ENCODE measurements around the gene ARHGEF10L.

DNA sequence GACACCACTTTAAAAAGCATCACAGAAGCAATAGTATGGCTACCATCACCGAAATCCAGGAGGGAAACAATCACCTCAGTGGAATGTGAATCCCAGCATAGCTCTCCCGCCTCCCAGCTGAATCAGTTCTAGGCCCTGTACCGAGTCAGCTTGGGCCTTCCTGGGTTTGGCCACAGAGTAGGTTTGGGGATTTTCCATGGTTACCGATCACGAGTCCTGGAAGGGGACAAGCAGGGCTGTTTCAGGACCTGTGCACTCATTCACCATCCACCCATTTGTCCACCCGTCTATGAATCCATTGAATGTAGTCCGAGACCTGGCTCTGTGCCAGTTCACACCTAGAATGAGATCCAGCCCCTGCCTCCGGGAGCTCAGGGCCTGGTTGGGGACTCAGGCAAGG lies 94.2 kb downstream of the ARHGEF10L start:
- TF ChIP-seq, protein P1, sequence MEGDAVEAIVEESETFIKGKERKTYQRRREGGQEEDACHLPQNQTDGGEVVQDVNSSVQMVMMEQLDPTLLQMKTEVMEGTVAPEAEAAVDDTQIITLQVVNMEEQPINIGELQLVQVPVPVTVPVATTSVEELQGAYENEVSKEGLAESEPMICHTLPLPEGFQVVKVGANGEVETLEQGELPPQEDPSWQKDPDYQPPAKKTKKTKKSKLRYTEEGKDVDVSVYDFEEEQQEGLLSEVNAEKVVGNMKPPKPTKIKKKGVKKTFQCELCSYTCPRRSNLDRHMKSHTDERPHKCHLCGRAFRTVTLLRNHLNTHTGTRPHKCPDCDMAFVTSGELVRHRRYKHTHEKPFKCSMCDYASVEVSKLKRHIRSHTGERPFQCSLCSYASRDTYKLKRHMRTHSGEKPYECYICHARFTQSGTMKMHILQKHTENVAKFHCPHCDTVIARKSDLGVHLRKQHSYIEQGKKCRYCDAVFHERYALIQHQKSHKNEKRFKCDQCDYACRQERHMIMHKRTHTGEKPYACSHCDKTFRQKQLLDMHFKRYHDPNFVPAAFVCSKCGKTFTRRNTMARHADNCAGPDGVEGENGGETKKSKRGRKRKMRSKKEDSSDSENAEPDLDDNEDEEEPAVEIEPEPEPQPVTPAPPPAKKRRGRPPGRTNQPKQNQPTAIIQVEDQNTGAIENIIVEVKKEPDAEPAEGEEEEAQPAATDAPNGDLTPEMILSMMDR (IDR thresholded peaks at IDR 0.05) = no peak
- no peak for TF ChIP-seq POLR2A (IDR thresholded peaks at IDR 0.05)
